Measurements from ENCODE around the gene UBTD1. TPM values are rescaled to one million over a fixed set of nuclear protein-coding genes. Genes with fewer than 3 reads are reported as not detected.

Gene UBTD1
- polyA plus RNA-seq, 3 donors from 2014 or later: 1.7 to 3.2 (median 2.9) TPM

DNA sequence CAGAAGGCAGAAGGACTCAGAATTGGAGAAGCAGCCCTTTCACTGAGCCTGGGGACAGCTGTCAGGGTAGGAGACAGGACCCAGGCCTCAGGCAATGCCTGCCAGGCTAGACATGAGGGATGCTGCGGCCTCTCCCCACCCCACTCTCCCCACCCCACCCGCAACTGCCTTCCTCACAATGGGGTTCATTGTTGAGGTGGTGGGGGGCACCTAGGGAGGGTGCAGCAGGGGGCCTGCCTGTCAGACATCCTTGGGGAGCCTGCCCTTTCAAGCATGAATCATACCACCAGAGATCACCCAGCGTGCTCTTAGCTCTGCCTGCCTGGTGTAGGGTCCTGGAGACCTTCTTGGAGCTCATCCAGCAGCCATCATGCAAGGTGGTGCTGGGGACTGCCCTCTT, 90.8 kb downstream of the UBTD1 start, which contains the start of gene C10orf62:
Gene C10orf62 (plus strand): TSS at position 243 of the 400 bp plus-strand sequence. CDS start 177 bp downstream, outside the sequence.
- peaks cover 4 to 8% (median 5%) of the 10 kb centered on the region in 3 donors for H3K27me3 Mint-ChIP-seq (ENCODE audit: low read depth in 3 of 3)
- H3K4me3 Mint-ChIP-seq: peak within 1 kb of the TSS; percentile 32 to 73 (median 42)
- H3K4me1 Mint-ChIP-seq: peaks cover 23 to 29% of the 10 kb centered on the region in 2 donors
- H3K27ac Mint-ChIP-seq: peak within 1 kb of the TSS in 5 of 6 donors; percentile 65 to 87 (median 71)
- DNase-seq: no peak
- no peaks in the 10 kb centered on the region for H3K36me3 Mint-ChIP-seq
- no peaks in the 10 kb centered on the region for H3K9me3 Mint-ChIP-seq

DNA sequence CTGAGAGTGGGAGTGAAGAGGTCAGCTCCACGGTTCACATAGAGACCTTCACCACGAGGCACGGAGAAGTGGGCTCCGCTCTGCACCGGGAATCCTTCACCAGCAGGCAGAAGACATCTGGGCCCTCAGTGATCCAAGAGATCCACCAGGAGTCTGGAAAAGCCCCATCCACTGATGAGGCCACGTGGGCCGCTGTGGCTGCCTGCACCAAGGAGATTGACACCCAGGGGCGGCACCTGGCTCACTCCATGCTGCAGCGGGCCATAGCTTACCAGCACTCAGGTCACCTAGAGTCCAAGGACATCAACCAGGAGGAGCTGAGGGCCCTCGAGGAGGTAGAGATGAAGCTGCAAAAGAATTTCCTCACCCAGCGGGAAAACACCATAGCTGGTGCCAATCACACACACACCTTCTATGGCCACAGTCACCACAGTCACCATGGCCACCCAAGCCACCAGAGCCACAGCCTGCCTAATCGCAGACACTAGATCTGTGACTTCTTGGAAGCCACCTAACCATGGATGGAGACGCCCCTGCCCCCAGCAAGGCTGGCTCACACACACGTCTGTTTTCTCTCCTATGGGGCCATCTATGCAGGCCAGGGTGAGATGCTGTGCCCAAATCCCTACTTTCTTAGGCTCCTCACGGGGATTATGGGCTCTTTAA, 91.5 kb downstream of the UBTD1 start:
- Mint-ChIP-seq H3K9me3 (no peaks in the 10 kb centered on the region), H3K27ac (peak overlapping the region in 5 of 6 donors; percentile 65 to 87 (median 71)), H3K4me3 (peak overlapping the region; percentile 32 to 73 (median 42)), H3K36me3 (no peaks in the 10 kb centered on the region), H3K4me1 (peaks cover 23 to 29% of the 10 kb centered on the region in 2 donors), H3K27me3 (ENCODE audit: low read depth in 3 of 3) (peaks cover 3 to 8% (median 5%) of the 10 kb centered on the region in 3 donors)
- peak; percentile 69 to 73 (median 71) for DNase-seq

DNA sequence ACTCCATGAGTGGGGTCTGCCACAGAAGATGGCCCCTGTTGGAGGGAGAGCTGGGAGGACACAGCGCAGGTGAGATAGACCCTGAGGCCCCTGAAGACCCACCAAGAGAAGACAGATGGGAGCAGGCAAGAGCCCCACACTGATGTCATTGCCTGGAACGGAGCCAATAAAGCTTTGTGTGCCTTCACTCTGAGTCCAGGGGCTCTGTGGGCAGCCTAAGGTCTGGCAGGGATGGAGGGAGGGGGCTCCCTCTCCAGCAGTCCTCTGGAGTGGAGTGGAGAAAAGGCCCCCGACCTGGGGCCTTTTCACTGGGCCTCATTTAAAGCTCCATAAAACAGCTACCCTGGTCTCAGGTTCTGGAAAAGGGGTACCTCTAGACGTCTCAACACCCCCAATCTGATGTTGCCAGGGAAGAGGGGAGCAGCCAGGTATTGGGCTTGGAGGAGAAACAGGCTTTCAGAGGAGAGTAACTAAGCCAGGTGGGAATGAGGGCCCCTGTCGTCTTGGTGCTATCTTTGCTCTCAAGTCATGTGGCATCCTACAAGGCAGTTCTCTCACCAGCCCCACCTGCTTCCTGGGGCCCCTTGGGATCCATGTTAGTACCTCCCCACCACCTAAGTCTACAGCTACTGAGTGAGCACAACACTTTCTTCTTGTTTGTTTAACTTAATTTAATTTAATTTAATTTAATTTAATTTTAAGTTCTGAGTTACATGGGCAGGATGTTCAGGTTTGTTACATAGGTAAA, 92.2 kb downstream of the UBTD1 start:
- peak overlapping the region; percentile 3 to 73 (median 42) for H3K4me3 Mint-ChIP-seq
- H3K9me3 Mint-ChIP-seq: no peaks in the 10 kb centered on the region
- H3K36me3 Mint-ChIP-seq: no peaks in the 10 kb centered on the region
- DNase-seq: no peak
- H3K27ac Mint-ChIP-seq: peak overlapping the region in 5 of 6 donors; percentile 65 to 87 (median 71)
- peaks cover 23 to 29% of the 10 kb centered on the region in 2 donors for H3K4me1 Mint-ChIP-seq
- peaks cover 3 to 8% (median 5%) of the 10 kb centered on the region in 3 donors for H3K27me3 Mint-ChIP-seq (ENCODE audit: low read depth in 3 of 3)

DNA sequence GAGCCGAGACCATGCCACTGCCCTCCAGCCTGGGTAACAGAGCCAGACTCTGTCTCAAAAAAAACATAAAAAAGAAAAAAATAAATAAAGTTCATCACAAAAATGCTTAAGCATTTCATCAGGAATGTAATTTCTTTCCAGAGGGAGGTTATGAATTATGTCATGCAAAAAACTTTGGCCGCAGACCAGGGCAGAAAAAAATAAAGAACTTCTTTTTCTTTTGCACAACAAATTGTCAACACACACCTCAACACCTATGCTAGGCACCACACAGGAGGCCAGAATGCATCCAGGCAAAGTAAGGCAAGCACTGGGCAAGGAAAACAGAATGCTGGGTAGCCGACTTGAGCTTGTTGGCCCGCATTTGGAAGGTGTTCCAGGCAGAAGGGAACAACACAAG, 94.7 kb downstream of the UBTD1 start:
- Mint-ChIP-seq H3K27me3 (ENCODE audit: low read depth in 3 of 3) (peaks cover 5 to 8% (median 5%) of the 10 kb centered on the region in 3 donors), H3K27ac (no peak overlapping the region), H3K4me1 (peaks cover 23 to 29% of the 10 kb centered on the region in 2 donors), H3K36me3 (no peaks in the 10 kb centered on the region), H3K4me3 (no peak overlapping the region), H3K9me3 (no peaks in the 10 kb centered on the region)
- DNase-seq: no peak

DNA sequence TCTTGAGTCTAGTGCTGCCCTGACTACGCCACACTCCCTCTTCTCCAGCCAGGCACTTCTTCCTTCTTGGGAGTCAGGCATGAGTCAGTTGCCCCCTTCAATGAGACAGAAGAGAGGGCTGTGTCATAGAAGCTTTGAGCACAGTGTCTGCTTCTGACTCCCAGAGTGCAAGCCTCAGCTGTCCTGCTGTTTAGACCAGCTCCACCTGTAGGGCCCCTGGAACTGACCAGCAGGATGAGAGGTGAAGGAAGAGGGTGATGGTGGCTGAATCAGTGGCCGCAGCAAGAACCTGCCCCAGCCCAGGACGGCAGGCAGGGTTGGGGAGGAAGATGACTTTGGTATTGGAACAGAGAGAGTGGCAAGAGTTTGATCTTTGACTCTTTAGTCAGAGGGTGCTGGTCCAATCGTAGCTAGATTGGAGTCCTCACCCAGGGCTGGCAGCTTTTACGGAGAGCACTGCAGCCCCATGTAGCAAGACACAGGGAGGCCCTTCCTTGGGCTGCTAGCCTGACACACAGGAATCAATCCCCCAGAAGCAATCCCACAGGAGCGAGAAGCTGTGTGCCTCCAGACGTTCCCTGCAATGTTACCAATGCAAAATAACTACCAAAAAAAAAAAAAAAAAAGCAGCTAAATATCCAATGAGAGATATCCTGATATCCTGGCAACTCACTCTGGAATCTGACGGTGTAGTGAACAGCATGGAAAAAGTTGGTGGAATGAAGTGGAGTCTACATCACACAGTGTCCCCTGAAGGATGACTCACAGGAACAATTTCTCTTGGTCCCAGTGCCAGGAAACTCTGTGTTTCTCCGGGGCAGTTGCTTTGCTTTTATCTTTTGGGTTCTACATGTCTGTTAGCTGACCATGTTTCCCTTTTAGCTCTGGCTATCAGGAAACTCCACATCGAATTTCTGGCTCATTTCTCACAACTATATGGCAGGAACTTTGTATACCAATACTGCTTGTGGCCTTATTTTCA, 97.7 kb downstream of the UBTD1 start:
- Mint-ChIP-seq H3K4me3 (no peak overlapping the region), H3K9me3 (no peaks in the 10 kb centered on the region), H3K4me1 (peaks cover 5 to 6% of the 10 kb centered on the region in 2 donors), H3K27me3 (ENCODE audit: low read depth in 3 of 3) (peaks cover 0 to 7% (median 4%) of the 10 kb centered on the region in 3 donors), H3K36me3 (no peaks in the 10 kb centered on the region), H3K27ac (no peak overlapping the region)
- no peak for DNase-seq

DNA sequence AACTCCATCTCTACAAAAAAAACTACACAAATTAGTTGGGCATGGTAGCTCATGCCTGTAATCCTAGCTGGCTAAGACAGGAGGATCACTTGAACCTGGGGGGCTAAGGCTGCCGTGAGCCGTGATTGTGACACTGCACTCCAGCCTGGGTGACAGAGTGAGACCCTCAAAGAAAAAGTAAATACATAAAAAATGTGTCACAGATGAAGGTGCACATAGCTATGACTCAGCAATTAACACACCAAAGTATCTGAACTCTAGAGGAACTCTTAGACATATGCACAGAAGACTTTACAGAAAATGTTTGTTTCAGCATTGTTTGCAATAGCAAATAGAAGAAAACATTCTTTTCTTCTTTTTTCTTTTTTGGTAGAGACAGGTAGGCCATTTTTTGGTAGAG, 99.1 kb downstream of the UBTD1 start:
- Mint-ChIP-seq H3K27me3 (ENCODE audit: low read depth in 3 of 3) (peaks cover 0 to 7% (median 5%) of the 10 kb centered on the region in 3 donors), H3K4me3 (no peak overlapping the region), H3K36me3 (no peaks in the 10 kb centered on the region), H3K9me3 (no peaks in the 10 kb centered on the region), H3K4me1 (no peaks in the 10 kb centered on the region), H3K27ac (peak overlapping the region in 1 of 6 donors; percentile 3)
- DNase-seq: no peak

DNA sequence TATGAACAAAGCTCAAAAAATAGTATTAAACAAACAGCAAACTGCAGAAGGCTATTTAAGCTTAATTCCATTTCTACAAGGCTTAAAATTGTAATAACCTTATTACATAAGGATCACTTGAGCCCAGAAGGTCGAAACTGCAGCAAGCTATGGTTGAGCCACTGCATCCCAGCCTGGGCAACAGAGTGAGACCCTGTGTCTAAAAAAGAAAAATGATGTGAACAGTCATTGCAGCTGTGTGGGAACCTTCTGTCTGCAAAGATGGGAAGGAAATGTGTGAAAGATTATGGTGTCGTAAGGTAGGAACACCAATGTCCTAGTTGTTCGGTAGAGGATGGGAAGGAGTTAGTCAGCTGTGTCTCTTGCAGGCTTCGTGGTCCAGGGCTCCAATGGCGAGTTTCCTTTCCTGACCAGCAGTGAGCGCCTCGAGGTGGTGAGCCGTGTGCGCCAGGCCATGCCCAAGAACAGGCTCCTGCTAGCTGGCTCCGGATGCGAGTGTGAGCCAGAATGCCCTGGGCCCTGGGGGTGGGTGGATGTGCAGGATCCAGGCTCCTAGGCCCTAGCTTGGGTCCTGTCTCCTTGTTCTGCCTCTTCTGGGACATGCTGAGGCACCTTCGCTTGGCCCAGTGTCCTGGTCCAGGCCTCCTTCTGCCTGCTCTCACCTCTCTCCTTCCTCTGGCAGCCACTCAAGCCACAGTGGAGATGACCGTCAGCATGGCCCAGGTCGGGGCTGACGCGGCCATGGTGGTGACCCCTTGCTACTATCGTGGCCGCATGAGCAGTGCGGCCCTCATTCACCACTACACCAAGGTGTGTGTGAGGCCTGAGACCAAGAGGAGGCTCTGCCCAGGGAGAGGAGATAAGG, 99.9 kb downstream of the UBTD1 start:
- peaks cover 0 to 6% (median 3%) of the 10 kb centered on the region in 3 donors for H3K27me3 Mint-ChIP-seq (ENCODE audit: low read depth in 3 of 3)
- H3K9me3 Mint-ChIP-seq: no peaks in the 10 kb centered on the region
- H3K36me3 Mint-ChIP-seq: no peaks in the 10 kb centered on the region
- no peak overlapping the region for H3K4me3 Mint-ChIP-seq
- DNase-seq: no peak
- peak overlapping the region in 2 of 6 donors; percentile 3 to 20 for H3K27ac Mint-ChIP-seq
- no peaks in the 10 kb centered on the region for H3K4me1 Mint-ChIP-seq

DNA sequence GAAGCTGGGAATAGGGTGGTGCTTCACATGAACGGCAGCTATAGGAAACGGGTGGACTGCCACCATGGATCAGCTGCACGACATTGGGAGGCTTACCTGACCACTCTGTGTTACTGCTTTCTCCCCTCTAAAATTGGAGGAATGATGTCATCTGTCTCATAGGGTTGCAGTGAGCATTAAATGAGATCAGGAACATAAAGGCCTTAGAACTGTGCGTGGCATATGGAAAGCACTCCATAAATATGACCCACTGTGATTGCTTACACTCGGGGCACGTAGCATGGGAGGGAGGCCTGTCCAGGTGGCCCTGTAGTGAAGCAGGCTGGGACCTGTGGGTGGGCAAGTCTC, 100.5 kb downstream of the UBTD1 start:
- DNase-seq: no peak
- H3K27ac Mint-ChIP-seq: peak overlapping the region in 1 of 6 donors; percentile 20
- no peaks in the 10 kb centered on the region for H3K9me3 Mint-ChIP-seq
- H3K36me3 Mint-ChIP-seq: no peaks in the 10 kb centered on the region
- no peak overlapping the region for H3K4me3 Mint-ChIP-seq
- H3K4me1 Mint-ChIP-seq: no peaks in the 10 kb centered on the region
- H3K27me3 Mint-ChIP-seq (ENCODE audit: low read depth in 3 of 3): peaks cover 0 to 6% (median 3%) of the 10 kb centered on the region in 3 donors

DNA sequence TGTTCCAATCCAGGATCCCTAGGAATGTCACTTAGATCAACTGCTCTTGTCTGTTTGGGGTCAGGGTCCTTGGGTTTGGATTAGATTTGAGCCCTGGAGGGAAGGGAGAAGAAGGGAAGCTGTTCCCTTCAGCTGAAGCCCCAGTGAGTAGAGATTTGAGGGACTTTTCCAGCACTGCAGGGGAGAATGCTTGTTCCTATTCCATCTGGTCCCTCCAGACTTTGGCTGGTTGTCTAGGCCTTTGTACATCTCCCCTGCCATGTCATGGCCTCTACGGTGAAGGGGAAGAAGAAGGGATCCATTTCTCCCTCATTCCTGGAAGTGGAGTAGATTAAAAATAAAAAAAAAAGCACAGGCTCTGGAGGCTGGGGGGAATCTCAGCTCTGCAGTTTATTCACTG, 101.9 kb downstream of the UBTD1 start:
- no peaks in the 10 kb centered on the region for H3K4me1 Mint-ChIP-seq
- DNase-seq: no peak
- no peak overlapping the region for H3K4me3 Mint-ChIP-seq
- no peaks in the 10 kb centered on the region for H3K9me3 Mint-ChIP-seq
- H3K36me3 Mint-ChIP-seq: no peaks in the 10 kb centered on the region
- H3K27ac Mint-ChIP-seq: no peak overlapping the region
- H3K27me3 Mint-ChIP-seq (ENCODE audit: low read depth in 3 of 3): peaks cover 0 to 6% (median 3%) of the 10 kb centered on the region in 3 donors

DNA sequence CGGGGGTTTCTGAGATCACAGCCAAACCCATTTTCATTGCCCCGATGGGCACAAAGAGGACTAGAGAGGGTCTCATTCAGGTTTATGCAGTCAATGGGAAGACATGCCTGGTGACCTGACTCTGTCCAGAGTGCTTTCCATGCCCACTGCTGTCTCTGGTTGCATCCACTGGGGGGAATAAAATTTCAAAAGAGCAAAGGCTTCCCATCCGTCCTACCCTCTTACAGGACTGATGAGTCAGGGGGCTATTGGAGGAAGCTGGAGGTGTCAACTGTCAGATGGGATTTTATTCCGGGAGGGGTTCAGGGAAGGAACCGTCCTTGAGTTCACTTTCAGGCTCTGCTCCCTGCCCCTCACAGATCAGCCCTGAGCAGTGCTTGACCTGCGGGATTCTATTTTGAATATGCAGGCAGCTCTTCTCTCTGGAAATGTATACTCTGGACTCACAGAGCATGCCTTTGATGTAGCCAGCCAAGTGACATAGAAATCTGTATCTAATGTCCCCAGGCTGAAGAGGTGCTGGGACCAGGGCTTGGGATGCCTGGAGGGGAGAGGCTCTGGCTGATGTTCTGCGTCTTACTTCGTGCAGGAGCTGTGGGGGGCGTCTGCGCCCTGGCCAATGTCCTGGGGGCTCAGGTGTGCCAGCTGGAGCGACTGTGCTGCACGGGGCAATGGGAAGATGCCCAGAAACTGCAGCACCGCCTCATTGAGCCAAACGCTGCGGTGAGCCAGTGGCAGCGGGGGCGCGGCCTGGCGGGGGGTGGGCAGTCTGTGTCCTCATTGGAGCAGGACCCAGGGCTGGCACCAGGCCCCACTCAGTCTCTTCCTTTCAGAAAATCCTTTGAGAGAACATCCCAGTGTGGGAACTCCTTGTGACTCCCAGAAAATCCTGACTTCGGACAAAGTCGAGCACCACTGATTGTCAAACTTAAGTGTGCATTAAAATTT, 102.8 kb downstream of the UBTD1 start:
- no peaks in the 10 kb centered on the region for H3K36me3 Mint-ChIP-seq
- no peak overlapping the region for H3K4me3 Mint-ChIP-seq
- no peaks in the 10 kb centered on the region for H3K9me3 Mint-ChIP-seq
- peaks cover 0 to 5% (median 3%) of the 10 kb centered on the region in 3 donors for H3K27me3 Mint-ChIP-seq (ENCODE audit: low read depth in 3 of 3)
- H3K27ac Mint-ChIP-seq: no peak overlapping the region
- H3K4me1 Mint-ChIP-seq: no peaks in the 10 kb centered on the region
- no peak for DNase-seq

DNA sequence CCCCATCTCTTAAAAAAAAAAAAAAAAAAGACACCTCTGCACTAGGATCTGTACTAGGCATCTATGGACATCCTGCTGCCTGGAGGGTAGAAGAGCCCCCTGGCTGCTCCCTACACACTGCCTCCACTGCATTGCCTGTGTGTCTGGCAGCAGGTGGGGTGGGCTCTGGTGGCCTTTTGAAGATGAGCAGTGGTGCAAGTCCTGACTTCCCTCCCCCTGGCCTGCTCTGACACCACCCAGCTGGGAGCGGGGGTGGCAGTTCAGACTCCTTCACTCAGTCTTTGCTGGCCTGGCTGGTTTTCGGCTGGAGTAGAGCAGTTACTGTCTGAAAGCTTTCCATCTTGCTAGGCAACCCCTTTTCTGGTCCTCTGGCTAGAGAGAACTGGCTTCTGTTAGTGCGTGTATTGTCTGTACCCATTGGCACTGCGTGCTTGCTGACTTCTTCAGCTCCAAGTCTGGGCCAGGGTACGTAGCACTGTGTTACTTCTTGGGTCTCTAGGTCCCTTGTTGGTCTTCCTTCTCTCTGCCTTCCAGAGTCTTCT, 108.4 kb downstream of the UBTD1 start:
- no peaks in the 10 kb centered on the region for H3K9me3 Mint-ChIP-seq
- H3K4me3 Mint-ChIP-seq: no peak overlapping the region
- peaks cover 0 to 5% (median 2%) of the 10 kb centered on the region in 3 donors for H3K27me3 Mint-ChIP-seq (ENCODE audit: low read depth in 3 of 3)
- H3K27ac Mint-ChIP-seq: no peak overlapping the region
- DNase-seq: no peak
- H3K36me3 Mint-ChIP-seq: no peaks in the 10 kb centered on the region
- no peaks in the 10 kb centered on the region for H3K4me1 Mint-ChIP-seq

Data from immature natural killer cell (primary cell).